Lower leg skin (tissue), 4 donors: ENCODE results near the gene SEMA7A. TPM values are rescaled to one million over a fixed set of nuclear protein-coding genes. Genes with fewer than 3 reads are reported as not detected.
"Not testable (repeated sequence)": the region's sequence is repeated elsewhere in the genome, so short reads cannot be mapped to it uniquely, and the experiment has no call there.

Source experiments
- DNase-seq, 2 donors: peaks; one replicate each; pipeline ENCODE4 v3.0.0-alpha.2; 2019; ENCODE audit warnings: low spot score in 2 of 2
- H3K4me3 ChIP-seq: fragments of 200-600 bp; sonication (generic); 2 replicates; pipeline ENCODE4 v1.5.1; 2017; ENCODE audit warnings: mild to moderate bottlenecking, low read depth; ENCODE audit not compliant: poor library complexity, severe bottlenecking
- CTCF ChIP-seq, 3 donors: fragments of 450-650 bp; IDR thresholded peaks; one replicate each; pipeline ENCODE4 v1.5.1; 2016; ENCODE audit warnings: antibody characterized with exemption in 3 of 3, mild to moderate bottlenecking in 3 of 3, moderate library complexity in 2 of 3
- POLR2A ChIP-seq, 2 donors: fragments of 450-650 bp; IDR thresholded peaks; one replicate each; pipeline ENCODE4 v1.6.1; 2016 to 2017; ENCODE audit warnings: antibody characterized with exemption in 2 of 2, mild to moderate bottlenecking in 1 of 2, moderate library complexity in 1 of 2
- WGBS, 2 donors: methylation state at CpG; one replicate each; pipeline ENCODE4 v1.1.5; 2018; 5-methylcytosine and 5-hydroxymethylcytosine counted together
- intact Hi-C: fragments of 100-400 bp; cut with DNase I; formaldehyde crosslinking; loops from one replicate; pipeline ENCODE4 v1.15.0; 2023; ENCODE audit warnings: low total_unique reads
- microRNA-seq, 2 donors: library from miRNA; unstranded; fragments of <30 nt; microRNA quantifications; one replicate each; pipeline ENCODE4, GENCODE V29; 2016; ENCODE audit warnings: borderline replicate concordance in 2 of 2, borderline number of aligned reads in 1 of 2
- total RNA-seq, 4 donors: library from RNA; depleted of rRNA; stranded (reverse); fragments of >200 nt; gene quantifications; one replicate each; pipeline ENCODE4 v1.1.0, GENCODE V29; 2016

Gene SEMA7A
- total RNA-seq, 4 donors from 2014 or later: 16.7 to 30.5 (median 20.5) TPM

- peak in 1 of 2 donors; percentile 75 for DNase-seq
- intact Hi-C loops: loop anchor here (5.0 kb wide), 1 partner anchor 1762 kb away; no protein-coding TSS in a partner anchor
- no peak for TF ChIP-seq POLR2A (IDR thresholded peaks at IDR 0.05)
- TF ChIP-seq CTCF (IDR thresholded peaks at IDR 0.05): no peak
- 83 to 87% methylated on average over 12 of the region's 12 CpGs for WGBS, 2 donors
- H3K4me3 ChIP-seq: no peak overlapping the region
These were observed 68.7 kb downstream of the SEMA7A start for GRCh38 chr15:74364936-74365597.

- intact Hi-C loops: loop anchor here (5.0 kb wide), 1 partner anchor 1765 kb away; no protein-coding TSS in a partner anchor
- H3K4me3 ChIP-seq: no peak overlapping the region
- TF ChIP-seq POLR2A (IDR thresholded peaks at IDR 0.05) (no peak), CTCF (IDR thresholded peaks at IDR 0.05) (no peak)
- DNase-seq: no peak
- WGBS, 2 donors: 87 to 95% methylated on average over 1 of the region's 1 CpG
These were observed 71.3 kb downstream of the SEMA7A start for GRCh38 chr15:74362482-74362881.

GRCh38 chr15:74360855-74361254 is 72.9 kb downstream of the SEMA7A start:
- intact Hi-C loops: loop anchor here (5.0 kb wide), 1 partner anchor 1766 kb away; no protein-coding TSS in a partner anchor
- not testable (repeated sequence) for H3K4me3 ChIP-seq, DNase-seq
- WGBS, 2 donors: 31 to 33% methylated on average over 1 of the region's 1 CpG

- 71 to 77% methylated on average over 6 of the region's 6 CpGs for WGBS, 2 donors
- DNase-seq: peak in 1 of 2 donors; percentile 57
- intact Hi-C loops, H3K4me3 ChIP-seq: not testable (repeated sequence)
These were observed 74.4 kb downstream of the SEMA7A start for GRCh38 chr15:74359376-74359775.

Small RNA genes within 50 kb of the gene (microRNA-seq; reads per million reads assigned to microRNA genes)
- 0 reads per million in 2 donors for gene MIR6881

Other genes starting within 250 kb of the SEMA7A start
- under 1 TPM in 1 of 4 donors, not detected in 3; 0.52 TPM for gene STRA6, start 231.2 kb downstream of the SEMA7A start, total RNA-seq
- not detected for gene CCDC33, start 197.6 kb downstream of the SEMA7A start, total RNA-seq
- under 1 TPM in 3 of 4 donors, not detected in 1; 0.34 to 0.75 (median 0.49) TPM for gene CYP11A1, start 66.3 kb downstream of the SEMA7A start, total RNA-seq
- 100 to 1,000 TPM in 1 of 4 donors, 10 to 100 TPM in 3; 54.4 to 113 (median 82.3) TPM for gene UBL7, start 27.2 kb upstream of the SEMA7A start, total RNA-seq
- gene ARID3B, start 107.3 kb upstream of the SEMA7A start, total RNA-seq: 1 to 10 TPM; 4.9 to 6.3 (median 6.1) TPM
- gene CLK3, start 181.9 kb upstream of the SEMA7A start, total RNA-seq: 100 to 1,000 TPM in 2 of 4 donors, 10 to 100 TPM in 2; 96.7 to 230 (median 117) TPM